ENCODE data around the gene NF1.

DNA sequence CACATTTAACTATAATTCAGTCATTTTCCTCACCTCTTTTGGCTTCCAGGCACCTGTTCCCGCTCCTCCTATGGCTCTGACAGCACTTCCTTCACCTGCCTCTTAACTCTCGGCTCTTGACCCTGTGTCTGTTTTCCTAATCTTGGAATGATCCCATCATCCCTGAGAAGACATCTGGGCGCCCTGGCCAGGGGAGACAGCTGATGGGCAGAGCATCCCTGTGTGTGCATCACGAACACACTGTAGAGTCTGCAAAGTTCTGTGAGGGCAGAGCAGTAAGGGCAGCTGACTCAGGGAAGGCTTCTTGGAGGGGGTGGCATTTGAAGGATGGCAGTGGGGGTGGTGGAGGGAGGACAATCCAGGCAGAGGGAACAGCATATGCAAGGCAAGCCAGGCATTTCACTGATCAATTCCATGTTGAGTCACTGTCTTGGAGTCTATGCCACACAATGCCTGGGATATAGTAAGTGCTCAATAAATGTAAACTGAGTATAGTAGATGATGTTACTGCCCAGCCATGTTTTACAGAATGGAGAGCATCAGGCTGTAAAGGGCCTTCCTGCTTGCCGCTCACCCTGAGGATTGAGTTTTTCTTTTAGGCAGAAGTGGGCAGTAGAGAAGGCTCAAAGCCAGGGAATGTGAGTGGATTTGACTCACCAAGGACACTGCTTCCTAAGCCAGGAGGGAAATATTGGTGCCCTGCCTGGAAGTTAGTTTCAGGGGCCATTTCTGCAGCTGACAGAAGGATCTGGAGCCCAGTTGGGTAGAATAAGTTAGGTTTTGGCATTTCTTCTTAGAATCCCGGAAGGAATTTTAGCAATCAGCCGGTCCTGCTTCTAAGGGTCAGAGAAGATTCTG, 290.9 kb downstream of the NF1 start:
- no peak; the same call in 1 of the 2 replicates for TF ChIP-seq POLR2AphosphoS5 (IDR thresholded peaks at IDR 0.05; ENCODE audit: borderline replicate concordance, low read depth, low read length)
- no peak for TF ChIP-seq EZH2 (IDR thresholded peaks at IDR 0.05)

Data from SK-N-MC (cell line).